Measurements from ENCODE around the gene RFX2. TPM values are rescaled to one million over a fixed set of nuclear protein-coding genes. Genes with fewer than 3 reads are reported as not detected.
"Not testable (repeated sequence)": the region's sequence is repeated elsewhere in the genome, so short reads cannot be mapped to it uniquely, and the experiment has no call there.

RFX2 gene
- total RNA-seq, 1 donor from 2014 or later, result 2.8 TPM

GRCh38 chr19:6014551-6015135 is 95.7 kb downstream of the RFX2 start:
- DNase-seq (ENCODE audit: low read depth, low spot score), result no peak

DNA sequence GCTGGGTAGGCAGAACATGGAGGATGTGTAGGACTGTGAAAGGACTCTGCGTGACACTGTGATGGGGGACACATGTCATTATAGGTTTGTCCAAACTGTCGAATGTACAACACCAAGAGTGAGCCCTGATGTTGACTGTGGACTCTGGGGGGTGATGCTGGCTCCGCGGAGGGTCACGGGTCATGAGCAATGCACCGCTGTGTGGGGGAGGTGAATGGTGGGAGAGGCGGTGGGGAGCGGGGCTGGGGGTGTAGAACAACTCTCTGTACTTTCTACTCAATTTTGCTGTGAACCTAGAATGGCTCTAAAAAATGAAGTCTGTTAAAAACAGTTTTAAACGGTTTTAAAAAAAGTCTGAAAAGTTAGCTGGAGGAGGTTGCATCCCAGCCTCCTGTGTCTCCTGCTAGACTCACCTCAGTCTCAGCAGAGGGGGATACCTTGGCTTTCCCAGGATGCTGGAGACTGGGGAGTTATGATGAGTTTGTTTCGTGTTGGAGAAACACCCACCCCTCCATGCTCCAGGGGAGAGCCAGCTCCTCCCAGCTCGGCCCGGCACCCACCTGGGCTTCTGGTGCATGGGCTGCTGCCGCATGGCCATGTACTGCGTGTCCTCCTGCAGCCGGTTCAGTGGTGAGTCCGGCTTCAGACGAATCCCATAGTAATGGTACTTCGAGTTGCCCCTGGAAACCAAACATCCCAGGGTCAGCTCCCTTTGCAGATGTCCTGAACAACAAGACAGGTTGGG is 97.7 kb downstream of the RFX2 start:
- no peak for DNase-seq (ENCODE audit: low read depth, low spot score)

DNA sequence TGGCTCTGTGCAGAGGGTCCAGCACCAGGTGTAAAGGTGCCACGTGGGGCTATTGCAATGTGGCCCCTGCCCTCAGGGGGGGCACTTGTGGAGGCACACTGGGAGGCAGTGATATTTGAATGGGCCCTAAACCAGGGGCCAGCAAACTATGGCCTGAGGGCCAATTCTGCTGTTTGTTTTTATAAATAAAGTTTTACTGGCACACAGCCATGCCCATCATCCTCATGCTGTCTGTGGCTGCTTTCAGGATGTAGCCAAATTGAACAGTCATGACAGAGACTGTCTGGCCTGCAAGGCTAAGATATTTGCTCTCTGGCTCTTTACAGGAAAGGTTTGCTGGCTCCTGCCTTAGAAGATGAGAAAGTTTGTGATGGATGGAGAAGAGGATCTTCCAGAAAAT is 98.5 kb downstream of the RFX2 start:
- no peak for DNase-seq (ENCODE audit: low read depth, low spot score)

DNA sequence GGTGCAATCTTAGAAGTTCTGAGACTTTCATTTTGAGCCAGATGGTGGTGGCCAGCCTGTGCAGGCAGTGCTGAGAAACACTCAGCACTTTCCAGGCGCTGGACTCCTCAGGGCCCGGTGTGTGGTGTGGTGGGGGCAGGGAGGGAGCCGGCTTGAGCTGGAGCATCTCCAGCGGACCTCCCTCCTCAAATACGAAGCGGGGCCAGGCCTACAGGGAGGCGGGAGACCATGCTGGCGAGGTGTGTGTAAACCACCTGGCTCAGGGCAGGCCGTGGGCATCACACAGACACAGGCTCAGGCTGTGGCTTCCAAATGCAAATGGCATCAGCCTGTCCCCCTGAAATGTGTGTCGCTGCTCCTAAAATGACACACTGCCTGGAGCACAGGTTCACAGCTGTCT is 99.1 kb downstream of the RFX2 start:
- no peak for DNase-seq (ENCODE audit: low read depth, low spot score)

DNA sequence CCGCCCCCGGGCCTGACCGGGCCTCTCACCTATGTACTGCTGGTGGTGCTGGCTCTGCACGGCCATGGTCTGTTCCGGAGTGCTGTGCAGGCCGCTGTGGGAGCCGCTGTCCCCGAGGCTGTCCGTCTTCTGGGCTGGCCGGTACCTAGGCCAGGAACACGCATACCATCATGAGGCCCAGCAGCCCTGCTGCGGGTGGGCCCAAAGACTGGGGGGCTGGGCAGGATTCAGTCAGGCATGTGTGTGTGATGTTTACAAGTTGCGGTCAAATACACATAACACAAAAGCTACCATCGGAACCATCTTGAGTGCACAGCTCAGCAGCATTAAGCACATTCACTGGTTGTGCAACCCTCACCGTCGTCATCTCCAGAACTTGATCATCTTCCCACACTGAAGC is 100.2 kb downstream of the RFX2 start:
- no peak for DNase-seq (ENCODE audit: low read depth, low spot score)

DNA sequence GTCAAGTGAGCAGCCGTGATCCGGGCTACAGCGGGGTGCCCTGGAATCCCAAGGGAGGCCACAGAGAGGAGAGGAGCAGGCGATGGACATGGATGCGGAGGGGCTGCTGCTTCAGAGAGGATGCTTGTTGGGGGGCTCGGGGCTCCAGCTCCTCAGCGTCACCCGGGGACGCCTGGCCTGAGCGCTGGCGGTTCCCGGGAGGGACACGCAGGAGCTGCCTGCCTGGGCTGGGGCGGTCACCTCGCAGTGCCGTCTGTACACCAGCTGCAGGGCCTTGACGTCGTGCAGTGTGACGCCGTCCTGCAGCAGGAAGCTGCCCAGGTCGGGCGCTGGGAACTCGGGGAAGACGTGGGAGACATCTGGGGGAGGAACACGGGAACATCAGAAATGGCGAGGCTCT is 102.4 kb downstream of the RFX2 start:
- DNase-seq (ENCODE audit: low read depth, low spot score), result no peak

DNA sequence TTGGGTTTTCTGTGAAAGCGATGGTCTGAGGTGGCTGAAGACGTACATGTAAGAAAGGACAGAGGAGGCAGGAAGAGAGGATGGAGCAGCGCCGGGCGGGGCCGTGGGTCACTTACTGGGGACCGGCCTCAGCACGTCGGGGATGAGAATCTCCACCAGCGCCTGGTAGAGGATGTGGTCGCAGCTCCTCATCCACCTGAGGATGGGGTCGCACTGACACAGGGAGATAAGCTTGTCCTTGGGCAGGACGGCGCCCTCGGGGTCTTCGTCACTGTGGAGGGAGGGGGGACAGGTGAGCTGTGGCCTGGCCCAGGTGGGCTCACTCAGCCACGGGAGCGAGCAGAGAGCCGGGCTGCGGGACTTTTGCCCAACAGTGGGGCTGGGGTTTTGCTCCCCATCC is 103.4 kb downstream of the RFX2 start:
- no peak for DNase-seq (ENCODE audit: low read depth, low spot score)

GRCh38 chr19:6006070-6006446 is 104.2 kb downstream of the RFX2 start:
- DNase-seq (ENCODE audit: low read depth, low spot score), result not testable (repeated sequence)

GRCh38 chr19:6005321-6006069 is 104.8 kb downstream of the RFX2 start:
- no peak for DNase-seq (ENCODE audit: low read depth, low spot score)

DNA sequence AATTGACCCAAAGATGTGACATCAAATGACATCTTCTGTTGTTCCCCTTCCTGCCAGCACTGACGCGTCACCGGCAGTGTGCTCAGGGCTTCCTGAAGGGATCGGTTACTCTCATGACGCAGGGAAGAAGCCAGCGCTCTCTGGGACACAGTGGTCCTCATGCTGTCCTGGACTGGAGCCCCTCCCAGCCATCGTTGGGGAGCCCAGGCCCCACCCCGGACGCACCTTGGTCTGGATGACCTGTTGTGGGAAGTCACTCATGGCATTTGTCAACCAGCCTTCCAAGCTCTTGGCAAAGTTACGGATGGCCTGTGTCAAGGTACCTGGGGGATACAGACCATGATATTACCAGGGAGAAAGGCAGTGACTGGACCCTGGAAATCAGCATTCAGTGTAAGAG is 106.3 kb downstream of the RFX2 start:
- no peak for DNase-seq (ENCODE audit: low read depth, low spot score)

- no peak for DNase-seq (ENCODE audit: low read depth, low spot score)
These were observed 107.7 kb downstream of the RFX2 start for GRCh38 chr19:6002591-6002990.

DNA sequence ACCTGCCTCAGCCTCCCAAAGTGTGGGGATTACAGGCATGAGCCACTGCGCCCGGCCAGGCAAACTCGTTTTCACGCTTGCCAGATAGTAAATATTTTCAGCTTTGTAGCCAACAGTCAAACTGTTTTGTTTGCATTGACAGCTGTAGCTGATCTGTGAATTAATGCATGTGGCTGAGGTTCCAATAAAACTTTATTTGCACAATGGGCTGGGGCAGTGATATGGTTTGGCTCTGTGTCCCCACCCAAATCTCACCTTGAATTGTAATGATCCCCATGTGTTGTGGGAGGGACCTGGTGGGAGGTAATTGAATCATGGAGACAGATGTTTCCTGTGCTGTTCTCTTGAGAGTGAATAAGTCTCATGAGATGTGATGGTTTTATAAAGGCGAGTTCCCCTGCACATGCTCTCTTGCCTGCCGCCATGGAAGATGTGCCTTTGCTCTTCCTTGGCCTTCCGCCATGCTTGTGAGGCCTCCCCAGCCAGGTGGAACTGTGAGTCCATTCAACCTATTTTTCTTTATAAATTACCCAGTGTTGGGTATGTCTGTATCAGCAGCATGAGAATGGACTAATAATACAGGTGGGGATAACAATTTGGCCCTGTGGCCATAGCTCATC is 110.0 kb downstream of the RFX2 start:
- no peak for DNase-seq (ENCODE audit: low read depth, low spot score)

GRCh38 chr19:5999693-6000092 is 110.6 kb downstream of the RFX2 start:
- DNase-seq (ENCODE audit: low read depth, low spot score), result no peak

DNA sequence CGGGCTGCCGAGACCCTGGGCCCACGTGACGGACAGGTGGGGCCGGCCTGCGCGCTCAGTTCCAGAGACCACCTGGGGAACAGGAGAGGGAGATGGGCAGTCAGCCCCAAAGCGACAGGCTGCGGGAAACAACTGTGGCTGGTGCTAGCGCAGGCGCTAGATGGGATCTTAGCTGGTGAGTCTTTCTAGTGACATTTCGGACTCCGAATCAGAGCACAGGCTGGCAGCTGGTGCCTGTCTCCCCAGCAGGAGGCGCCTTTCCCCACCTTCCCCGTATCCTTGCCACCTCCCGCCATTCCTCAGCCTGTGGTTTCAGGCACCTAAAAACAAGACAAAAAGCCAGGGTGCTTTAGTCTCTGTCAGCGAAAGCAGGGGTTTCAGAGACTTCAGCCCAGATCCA is 112.9 kb downstream of the RFX2 start:
- DNase-seq (ENCODE audit: low read depth, low spot score), result no peak

GRCh38 chr19:5996623-5997320 is 113.5 kb downstream of the RFX2 start:
- no peak for DNase-seq (ENCODE audit: low read depth, low spot score)

GRCh38 chr19:5996102-5996501 is 114.2 kb downstream of the RFX2 start:
- DNase-seq (ENCODE audit: low read depth, low spot score), result no peak

GRCh38 chr19:5995606-5996005 is 114.7 kb downstream of the RFX2 start:
- DNase-seq (ENCODE audit: low read depth, low spot score), result no peak

DNA sequence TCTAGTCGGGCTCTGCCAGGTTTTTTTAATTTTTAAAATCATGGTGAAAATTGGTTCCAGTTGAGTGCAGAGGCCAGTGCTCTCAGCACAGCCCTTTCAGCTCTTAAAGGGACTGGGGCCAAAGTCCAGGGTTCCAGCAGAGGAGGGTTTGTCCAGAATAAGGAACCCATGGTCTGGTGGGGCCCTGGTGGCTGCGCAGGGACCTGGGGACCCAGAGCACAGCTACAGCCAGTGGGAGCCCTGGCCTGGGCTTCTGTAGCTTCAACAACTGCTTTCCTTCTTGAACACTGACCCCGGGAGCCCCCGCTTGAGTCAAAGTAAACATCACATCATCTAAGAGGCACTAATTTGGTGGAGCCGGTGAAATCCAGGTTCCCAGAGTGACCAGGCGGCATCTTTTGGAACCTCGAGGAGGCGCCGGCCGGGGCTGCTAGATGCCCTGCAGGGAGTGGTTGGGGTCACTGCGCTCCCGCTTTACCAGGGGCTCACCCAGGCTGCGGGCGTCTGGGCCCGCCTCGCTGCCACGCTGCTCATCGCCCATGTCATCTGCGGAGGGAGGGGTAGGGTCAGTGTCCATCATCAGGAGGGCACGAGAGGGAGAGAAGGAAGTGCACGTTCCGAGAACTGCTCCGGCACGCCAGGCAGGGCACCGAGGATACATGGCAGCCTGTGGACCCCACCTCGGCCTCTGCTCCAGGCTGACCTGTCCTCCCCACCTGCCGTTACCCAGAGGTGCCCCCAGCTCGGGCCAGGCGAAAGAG is 115.7 kb downstream of the RFX2 start:
- DNase-seq (ENCODE audit: low read depth, low spot score), result no peak

DNA sequence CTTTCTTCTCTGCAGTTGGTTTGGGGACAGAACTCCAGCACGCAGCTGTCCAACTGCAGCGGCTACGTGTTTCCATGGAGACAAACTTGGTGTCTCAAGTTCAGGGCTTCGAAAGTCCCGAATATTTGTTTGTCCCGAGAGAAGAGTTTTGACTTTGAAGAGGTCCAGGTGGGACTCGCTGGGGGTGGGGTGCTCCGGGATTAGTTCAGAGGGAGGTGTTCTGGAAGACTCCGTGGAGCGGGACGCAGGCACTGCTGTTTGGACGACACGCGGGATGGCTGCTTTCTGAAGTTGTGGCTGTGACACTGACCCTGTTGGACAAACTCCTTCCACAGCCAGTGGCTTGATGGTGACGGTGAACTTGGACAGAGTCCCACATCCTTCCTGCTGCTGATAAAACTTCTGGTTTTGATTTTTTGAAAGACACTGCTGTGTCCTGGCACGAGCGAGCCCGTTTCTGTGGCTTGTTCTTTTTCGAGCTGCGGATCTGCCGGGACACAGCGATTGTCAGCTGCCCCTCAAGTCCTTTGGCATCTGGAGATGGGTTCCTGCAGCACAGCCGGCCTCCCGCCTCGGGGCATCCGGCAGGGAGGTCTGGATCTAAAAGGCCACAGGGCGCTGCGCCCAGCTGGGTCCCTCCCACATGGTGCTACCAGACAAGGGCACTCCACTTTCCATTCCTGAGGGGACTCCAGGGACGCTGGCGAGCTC is 116.5 kb downstream of the RFX2 start:
- DNase-seq (ENCODE audit: low read depth, low spot score), result no peak

GRCh38 chr19:5993201-5993600 is 117.1 kb downstream of the RFX2 start:
- no peak for DNase-seq (ENCODE audit: low read depth, low spot score)
